Fibroblast of villous mesenchyme (primary cell): ENCODE measurements around the gene EGR1. TPM values are rescaled to one million over a fixed set of nuclear protein-coding genes. Genes with fewer than 3 reads are reported as not detected.

ENCODE experiments used
- DNase-seq: peaks from one replicate; pipeline ENCODE4 v3.0.0-alpha.2; 2010; ENCODE audit warnings: low read depth
- H3K4me3 ChIP-seq: 2 replicates; pipeline ENCODE4 v1.5.1; 2011; ENCODE audit warnings: low read depth, mild to moderate bottlenecking, low read length
- CTCF ChIP-seq: IDR thresholded peaks from 2 replicates; pipeline ENCODE4 v1.5.1; 2012; ENCODE audit warnings: low read depth, mild to moderate bottlenecking, low read length; ENCODE audit not compliant: insufficient read depth
- total RNA-seq: library from RNA; depleted of rRNA; stranded (reverse); fragments of >200 nt; gene quantifications from 2 replicates; pipeline ENCODE4 v1.2.3, GENCODE V29; 2012

EGR1 gene
- total RNA-seq = 3.5 and 6.1 TPM in 2 replicates

GRCh38 chr5:138465261-138466124 lies at the start of gene EGR1:
TSS of gene EGR1 (plus strand) at chr5:138465479. CDS start at chr5:138465762, 283 bp downstream.
- DNase-seq = peak; percentile 97
- TF ChIP-seq CTCF = no peak

GRCh38 chr5:138418444-138418843 lies 46.8 kb upstream of the EGR1 start:
- H3K4me3 ChIP-seq = no peak overlapping the region
- TF ChIP-seq CTCF = no peak
- no peak for DNase-seq

More at GRCh38 chr5:138465261-138466124, at the start of gene EGR1:
- H3K4me3 ChIP-seq = peak within 1 kb of the TSS; percentile 88

GRCh38 chr5:138425079-138425478 lies 40.2 kb upstream of the EGR1 start:
- no peak for DNase-seq
- H3K4me3 ChIP-seq = no peak overlapping the region
- TF ChIP-seq CTCF = no peak

- no peak overlapping the region for H3K4me3 ChIP-seq
- TF ChIP-seq CTCF = no peak
- no peak for DNase-seq
These were observed 29.3 kb upstream of the EGR1 start for GRCh38 chr5:138435943-138436342.

GRCh38 chr5:138438003-138438723 lies 27.1 kb upstream of the EGR1 start:
- peak overlapping the region; percentile 57 for H3K4me3 ChIP-seq
- no peak for TF ChIP-seq CTCF
- DNase-seq = no peak

GRCh38 chr5:138438724-138439476 lies 26.4 kb upstream of the EGR1 start, which contains the start of gene REEP2:
TSS of gene REEP2 (plus strand) at chr5:138439057. CDS start at chr5:138439209, 152 bp downstream.
- DNase-seq = peak; percentile 51
- H3K4me3 ChIP-seq = peak within 1 kb of the TSS; percentile 63
- TF ChIP-seq CTCF = no peak
